GM21360 (cell line): ENCODE data around the gene KREMEN1.

Experiments used
- ATAC-seq: cut with Tn5 transposase; IDR thresholded peaks from one replicate; pipeline ENCODE4 v1.9.1; 2021; ENCODE audit warnings: mild to moderate bottlenecking, moderate library complexity; ENCODE audit not compliant: unreplicated experiment

The KREMEN1 gene

GRCh38 chr22:29048822-29049654 lies 23.8 kb upstream of the KREMEN1 start:
- ATAC-seq, result no peak

- ATAC-seq, result no peak
Observed at GRCh38 chr22:29049655-29050263, 23.1 kb upstream of the KREMEN1 start.

GRCh38 chr22:29050457-29050856 lies 22.4 kb upstream of the KREMEN1 start:
- no peak for ATAC-seq

GRCh38 chr22:29053048-29053702 lies 19.7 kb upstream of the KREMEN1 start:
- no peak for ATAC-seq

- ATAC-seq, result no peak
Observed at GRCh38 chr22:29054251-29054767, 18.5 kb upstream of the KREMEN1 start.

GRCh38 chr22:29055192-29055830 lies 17.5 kb upstream of the KREMEN1 start:
- no peak for ATAC-seq

GRCh38 chr22:29056472-29056871 lies 16.4 kb upstream of the KREMEN1 start:
- ATAC-seq, result no peak

- ATAC-seq, result no peak
Observed at GRCh38 chr22:29060251-29060869, 12.5 kb upstream of the KREMEN1 start.

- ATAC-seq, result no peak
Observed at GRCh38 chr22:29060931-29061330, 11.9 kb upstream of the KREMEN1 start.

GRCh38 chr22:29061773-29062172 lies 11.1 kb upstream of the KREMEN1 start, which contains the start of gene C22orf31:
C22orf31 (minus strand) TSS chr22:29061831; CDS start chr22:29061792, 39 bp downstream.
- ATAC-seq, result no peak

GRCh38 chr22:29062286-29062821 lies 10.5 kb upstream of the KREMEN1 start:
- no peak for ATAC-seq

- ATAC-seq, result no peak
Observed at GRCh38 chr22:29065468-29066190, 7.2 kb upstream of the KREMEN1 start.

- ATAC-seq, result no peak
Observed at GRCh38 chr22:29069463-29069862, 3.4 kb upstream of the KREMEN1 start.

GRCh38 chr22:29070490-29070889 lies 2.3 kb upstream of the KREMEN1 start:
- no peak for ATAC-seq

GRCh38 chr22:29071261-29072045 lies 1.4 kb upstream of the KREMEN1 start:
- no peak for ATAC-seq

GRCh38 chr22:29072193-29072978 lies 449 bp upstream of the KREMEN1 start:
- no peak for ATAC-seq

- no peak for ATAC-seq
Observed at GRCh38 chr22:29073618-29074275, 912 bp downstream of the KREMEN1 start.
